OCI-M1 (cell line): Measurements from ENCODE around the gene GPX6.
"Not testable (repeated sequence)": the region's sequence is repeated elsewhere in the genome, so short reads cannot be mapped to it uniquely, and the experiment has no call there.

Experiments used
- DNase-seq: peaks from one replicate; lab custom pipeline; 2025; lab: John Stamatoyannopoulos, UW

The GPX6 gene

DNA sequence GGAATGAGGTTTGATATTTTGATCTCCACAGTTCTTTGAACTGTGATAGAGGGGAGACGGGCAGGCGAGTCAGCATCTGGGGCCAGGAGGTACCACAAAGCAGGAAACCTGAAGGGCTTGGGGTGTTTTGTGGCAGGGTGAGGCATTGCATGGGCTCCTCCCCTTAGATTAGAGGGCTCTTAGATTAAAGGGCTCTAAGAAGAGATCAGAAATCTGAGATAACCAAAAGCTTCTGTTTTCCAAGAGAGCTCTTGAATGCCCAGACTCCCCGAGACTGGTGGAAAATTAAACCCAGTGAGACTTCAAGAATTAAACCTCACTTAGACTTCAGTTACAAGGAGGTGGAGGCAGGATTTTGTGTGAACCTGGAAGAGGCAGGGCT, 7.6 kb upstream of the GPX6 start:
- peak; percentile 59 for DNase-seq

DNA sequence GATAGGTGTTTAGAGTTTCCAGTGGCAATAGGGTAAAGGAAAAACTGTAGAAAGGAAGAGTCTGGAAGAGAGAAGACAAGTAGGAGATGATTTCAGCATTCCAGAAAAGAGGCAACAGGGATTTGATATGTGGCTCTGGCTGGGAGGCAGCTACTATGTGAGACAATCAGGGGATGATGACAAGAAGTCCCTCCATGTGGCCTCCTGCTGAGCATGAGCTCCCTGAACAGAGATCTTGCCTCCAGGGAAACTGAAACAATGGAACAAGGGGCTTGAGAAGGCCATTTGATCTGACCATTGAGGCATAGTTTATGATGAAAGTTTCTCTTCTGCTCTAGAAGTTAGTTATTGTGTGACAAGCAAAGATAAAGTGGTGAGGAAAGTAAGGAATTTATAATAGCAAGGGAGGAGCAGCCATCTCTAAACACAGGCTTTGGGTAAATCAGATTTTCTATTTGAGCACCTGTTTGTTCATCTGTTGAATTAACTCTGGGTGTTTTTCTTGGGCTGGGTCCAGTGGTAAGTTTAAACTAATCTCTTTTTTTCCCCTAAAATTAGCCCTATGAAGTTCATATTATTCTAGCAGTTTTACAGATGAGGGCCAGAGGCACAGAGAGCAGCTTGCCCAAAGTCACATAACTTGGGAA, 7.1 kb upstream of the GPX6 start:
- DNase-seq, result no peak

DNA sequence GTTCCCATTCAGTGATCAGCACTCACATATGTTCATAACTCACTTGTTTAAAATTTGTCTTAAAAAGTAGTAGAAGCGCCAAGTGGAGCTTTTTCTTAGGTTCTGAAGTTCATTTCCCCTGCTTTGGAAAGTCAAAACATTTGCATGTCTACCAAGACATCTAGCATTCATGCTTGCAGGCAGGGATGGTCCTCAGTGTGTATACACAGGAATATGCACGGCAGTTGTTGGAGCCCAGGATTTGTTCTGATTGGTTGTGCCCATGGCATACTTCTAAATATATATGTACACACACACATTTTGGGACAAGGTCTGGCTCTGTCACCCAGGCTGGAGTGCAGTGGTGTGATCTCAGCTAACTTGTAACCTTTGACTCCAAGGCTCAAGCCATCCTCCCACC, 2.4 kb upstream of the GPX6 start:
- DNase-seq, result no peak

DNA sequence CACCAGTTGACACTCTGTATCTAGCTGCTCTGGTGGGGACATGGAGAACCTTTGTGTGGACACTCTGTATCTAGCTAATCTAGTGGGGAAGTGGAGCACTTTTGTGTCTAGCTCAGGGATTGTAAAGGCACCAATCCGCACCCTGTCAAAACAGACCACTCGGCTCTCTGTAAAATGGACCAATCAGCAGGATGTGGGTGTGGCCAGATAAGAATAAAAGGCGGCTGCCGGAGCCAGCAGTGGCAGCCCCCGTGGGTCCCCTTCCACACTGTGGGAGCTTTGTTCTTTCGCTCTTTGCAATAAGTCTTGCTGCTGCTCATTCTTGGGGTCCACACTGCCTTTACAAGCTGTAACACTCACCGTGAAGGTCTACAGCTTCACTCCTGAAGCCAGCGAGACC, 3.2 kb downstream of the GPX6 start:
- not testable (repeated sequence) for DNase-seq

DNA sequence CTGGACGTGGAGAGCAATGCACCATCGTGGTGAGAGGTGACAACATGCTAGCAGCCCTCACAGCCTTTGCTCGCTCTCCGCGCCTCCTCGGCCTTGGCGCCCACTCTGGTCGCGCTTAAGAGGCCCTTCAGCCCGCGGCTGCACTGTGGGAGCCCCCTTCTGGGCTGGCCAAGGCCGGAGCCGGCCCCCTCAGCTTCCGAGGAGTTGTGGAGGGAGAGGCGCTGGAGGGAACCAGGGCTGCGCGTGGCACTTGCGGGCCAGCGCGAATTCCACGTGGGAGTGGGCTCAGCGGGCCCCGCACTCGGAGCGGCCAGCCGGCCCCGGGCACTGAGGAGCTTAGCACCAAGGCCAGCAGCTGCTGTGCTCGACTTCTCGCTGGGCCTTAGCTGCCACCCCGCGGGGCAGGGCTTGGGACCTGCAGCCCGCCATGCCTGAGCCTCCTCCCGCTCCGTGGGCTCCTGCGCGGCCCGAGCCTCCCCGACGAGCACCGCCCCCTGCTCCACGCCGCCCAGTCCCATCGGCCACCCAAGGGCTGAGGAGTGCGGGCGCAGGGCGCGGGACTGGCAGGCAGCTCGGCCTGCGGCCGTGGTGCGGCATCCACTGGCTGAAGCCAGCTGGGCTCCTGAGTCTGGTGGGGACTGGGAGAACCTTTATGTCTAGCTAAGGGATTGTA, 3.8 kb downstream of the GPX6 start:
- DNase-seq, result no peak

DNA sequence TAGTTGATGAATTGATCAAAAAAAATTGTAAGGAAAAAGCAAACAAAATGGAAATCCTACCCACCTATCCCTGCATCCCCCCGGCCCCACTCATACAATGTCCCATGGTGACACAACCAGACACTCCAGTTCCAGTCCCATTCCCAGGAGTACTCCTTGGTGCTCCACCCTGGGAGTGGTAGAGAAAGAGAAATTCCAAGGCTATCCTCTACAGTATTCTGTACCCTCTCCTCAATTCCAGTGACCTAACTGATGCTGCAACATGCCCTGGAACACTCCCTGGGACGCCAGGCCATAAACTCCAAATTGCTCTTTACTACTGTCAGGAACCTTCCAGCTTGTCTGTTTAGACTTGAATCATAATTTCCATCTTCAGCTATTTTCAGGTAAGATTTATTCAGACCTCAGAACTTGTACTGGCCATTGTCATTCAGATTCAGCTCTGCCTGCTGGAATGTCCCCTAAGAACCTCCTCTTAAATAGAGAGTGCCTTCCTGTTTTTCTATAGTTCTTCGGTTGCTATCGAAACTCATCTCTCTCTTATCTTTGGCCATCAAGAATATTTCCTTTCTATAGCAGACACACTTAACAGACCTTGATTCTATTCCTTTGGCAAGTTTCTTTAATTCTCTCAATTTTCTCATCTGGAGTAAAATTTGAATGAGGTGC, 8.7 kb downstream of the GPX6 start:
- DNase-seq, result no peak

DNA sequence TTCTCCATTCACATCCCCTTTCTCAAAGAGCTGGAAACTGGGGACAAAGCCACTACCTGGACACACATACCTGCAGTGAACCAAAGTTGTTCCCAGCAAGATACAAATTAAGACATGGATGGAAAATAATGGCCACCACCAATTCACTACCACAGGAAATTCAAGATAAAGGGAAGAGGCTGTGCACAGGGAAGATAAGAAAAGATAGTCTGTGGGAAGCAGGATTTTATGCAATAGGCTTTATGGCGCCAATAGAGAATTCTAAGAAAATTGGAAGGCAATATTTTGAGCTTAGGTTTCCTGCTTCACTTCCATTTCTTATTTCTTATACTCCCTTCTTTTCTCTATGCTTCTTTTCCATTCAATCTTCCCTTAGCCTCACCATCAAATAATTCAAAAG, 9.9 kb downstream of the GPX6 start:
- peak; percentile 57 for DNase-seq

DNA sequence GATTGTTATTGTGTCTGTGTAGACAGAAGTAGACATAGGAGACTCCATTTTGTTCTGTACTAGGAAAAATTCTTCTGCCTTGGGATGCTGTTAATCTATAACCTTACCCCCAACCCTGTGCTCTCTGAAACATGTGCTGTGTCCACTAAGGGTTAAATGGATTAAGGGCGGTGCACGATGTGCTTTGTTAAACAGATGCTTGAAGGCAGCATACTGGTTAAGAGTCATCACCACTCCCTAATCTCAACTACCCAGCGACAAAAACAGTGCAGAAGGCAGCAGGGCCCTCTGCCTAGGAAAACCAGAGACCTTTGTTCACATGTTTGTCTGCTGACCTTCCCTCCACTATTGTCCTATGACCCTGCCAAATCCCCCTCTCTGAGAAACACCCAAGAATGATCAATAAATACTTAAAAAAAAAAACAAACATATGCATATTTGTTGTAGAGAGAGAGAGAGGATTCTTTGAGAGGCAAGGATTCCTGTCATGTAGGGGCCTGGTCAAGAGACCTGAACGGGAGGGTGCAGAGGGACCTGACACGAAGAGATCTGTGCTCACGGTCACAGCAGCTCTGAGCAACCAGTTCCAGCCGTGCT, 12.8 kb downstream of the GPX6 start:
- not testable (repeated sequence) for DNase-seq

DNA sequence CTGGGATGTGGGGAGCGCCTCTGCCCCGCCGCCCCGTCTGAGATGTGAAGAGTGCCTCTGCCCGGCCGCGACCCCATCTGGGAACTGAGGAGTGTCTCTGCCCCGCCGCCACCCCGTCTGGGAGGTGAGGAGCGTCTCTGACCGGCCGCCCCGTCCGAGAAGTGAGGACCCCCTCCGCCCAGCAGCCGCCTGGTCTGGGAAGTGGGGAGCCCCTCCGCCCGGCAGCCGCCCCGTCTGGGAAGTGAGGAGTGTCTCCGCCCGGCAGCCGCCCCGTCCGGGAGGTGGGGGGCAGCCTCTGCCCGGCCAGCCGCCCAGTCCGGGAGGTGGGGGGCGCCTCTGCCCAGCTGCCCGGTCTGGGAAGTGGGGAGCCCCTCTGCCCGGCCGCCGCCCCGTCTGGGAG, 13.5 kb downstream of the GPX6 start:
- not testable (repeated sequence) for DNase-seq

DNA sequence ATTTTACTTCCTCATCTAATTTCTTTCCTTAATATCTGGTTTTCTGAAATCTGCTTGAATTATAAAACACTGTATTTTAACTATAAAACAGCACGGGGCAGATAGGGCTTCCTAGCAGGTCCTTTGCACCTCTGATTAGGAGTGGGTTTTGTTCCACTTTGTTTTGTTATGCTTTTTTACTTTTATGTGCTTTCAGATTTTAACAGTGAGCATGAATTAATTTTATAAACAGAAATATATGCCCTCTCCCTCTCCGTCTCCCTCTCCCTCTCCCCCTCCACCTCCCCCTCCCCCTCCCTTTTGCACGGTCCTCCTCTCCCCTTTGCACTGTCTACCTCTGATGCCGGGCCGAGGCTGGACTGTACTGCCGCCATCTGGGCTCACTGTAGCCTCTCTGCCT, 14.3 kb downstream of the GPX6 start:
- no peak for DNase-seq

DNA sequence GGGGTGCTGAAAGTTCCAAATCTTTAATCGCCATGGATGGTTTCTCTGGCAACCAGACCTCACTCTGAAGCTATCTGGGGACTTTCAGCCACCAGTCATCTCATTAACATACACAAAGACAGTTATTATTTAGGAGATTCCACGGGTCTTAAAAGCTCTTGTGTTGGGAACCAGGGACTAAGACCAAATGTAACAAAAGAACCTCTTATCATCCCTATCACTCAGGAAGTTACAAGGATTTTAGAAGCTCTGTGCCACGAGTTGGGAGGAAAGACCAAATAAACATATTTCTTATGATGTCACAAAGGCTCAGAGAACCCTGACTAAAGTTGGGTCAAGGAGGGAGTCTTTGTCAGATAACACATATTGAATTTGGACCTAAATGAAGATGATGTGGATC, 17.7 kb downstream of the GPX6 start:
- no peak for DNase-seq

DNA sequence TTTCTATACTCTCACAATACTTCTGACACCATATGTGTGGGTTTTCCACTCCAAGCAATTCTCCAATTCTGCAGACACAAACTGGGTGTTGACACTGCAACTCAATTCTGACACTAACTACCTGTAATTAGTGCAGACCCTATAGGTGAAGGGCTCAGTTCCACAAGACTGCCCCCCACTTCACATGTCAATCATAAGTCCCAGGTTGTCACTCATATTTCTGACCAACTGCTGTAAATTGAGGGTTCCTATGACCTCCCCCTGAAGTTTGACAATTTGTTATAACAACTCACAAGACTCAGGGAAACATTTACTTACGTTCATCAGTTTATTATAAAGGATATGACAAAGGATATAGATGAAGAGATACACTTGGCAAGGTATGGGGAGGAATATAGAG, 18.3 kb downstream of the GPX6 start:
- DNase-seq, result no peak

DNA sequence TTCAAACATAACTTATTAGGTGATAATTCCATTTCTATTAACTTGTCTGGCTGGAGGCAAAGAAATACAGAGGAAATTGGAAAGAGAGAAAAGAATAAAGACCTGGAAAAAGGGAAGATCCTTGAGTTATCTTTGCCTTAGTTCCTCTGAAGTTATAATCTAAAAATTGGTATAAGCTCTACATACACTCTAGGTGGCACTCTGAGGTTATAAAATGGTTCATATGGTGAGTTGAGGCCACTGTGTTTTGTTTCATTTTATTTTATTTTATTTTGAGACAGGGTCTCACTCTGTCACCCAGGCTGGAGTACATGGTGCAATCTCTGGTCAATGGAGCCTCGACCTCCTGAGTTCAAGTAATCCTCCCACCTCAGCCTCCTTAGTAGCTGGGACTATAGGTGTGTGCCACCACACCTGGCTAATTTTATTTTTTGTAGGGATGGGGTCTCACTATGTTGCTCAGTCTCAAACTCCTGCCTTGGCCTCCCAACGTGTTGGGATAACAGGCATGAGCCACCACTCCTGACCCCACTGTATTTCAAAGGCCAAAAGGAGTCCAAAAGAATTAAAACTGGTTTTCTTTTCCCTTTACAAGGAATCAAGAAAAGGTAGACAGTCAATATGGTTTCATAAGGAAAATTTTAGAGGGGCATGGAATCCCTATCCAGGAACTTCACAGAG, 19.4 kb downstream of the GPX6 start:
- DNase-seq, result peak; percentile 82

DNA sequence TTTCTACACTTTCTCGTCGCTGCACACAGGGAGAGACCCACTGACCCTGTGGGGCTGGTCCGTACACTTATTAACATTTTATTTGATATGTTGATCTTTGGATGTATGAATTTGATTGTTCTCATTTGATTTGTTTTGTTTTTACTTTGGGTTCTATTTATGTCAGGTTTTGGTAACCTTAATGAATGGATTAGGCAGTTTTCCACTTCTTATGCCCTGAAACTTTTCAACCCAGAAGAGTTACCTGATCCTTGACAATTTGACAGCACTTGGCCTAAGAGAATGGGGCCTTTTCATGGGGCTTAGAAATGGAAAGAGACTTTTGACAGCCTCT, 23.6 kb downstream of the GPX6 start:
- DNase-seq, result no peak

DNA sequence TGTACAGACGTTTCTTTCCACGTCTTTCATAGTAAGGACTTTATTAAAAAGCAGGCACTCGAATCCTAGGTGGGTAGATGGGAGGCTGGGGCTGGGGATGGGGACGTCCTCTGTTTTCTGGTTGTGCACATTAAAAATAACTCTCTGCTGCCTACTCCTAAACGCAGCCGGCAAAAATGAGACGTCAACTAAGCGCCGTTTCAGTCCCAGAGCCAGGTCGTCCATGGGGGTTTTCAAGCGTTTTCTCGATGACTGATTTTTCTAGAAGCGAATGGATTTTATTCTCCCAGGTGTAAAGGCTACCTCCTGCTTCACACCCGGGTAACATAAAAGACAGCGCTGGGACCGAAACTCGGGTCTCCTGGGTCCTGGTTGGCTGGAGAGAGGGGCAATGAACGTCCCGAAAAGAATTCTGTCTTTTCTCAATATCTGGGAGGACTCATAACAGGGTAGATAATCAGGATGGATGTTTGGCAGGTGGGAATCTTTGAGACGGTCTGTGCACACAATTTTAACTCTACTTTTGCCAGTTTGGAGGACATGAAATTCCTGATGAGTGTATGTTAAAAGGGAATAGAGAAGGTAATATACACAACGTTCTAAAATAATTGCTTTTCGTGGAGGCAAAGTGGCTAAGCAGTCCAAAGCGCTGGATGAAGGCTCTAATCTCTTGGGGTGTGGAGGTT, 25.2 kb downstream of the GPX6 start:
- no peak for DNase-seq

DNA sequence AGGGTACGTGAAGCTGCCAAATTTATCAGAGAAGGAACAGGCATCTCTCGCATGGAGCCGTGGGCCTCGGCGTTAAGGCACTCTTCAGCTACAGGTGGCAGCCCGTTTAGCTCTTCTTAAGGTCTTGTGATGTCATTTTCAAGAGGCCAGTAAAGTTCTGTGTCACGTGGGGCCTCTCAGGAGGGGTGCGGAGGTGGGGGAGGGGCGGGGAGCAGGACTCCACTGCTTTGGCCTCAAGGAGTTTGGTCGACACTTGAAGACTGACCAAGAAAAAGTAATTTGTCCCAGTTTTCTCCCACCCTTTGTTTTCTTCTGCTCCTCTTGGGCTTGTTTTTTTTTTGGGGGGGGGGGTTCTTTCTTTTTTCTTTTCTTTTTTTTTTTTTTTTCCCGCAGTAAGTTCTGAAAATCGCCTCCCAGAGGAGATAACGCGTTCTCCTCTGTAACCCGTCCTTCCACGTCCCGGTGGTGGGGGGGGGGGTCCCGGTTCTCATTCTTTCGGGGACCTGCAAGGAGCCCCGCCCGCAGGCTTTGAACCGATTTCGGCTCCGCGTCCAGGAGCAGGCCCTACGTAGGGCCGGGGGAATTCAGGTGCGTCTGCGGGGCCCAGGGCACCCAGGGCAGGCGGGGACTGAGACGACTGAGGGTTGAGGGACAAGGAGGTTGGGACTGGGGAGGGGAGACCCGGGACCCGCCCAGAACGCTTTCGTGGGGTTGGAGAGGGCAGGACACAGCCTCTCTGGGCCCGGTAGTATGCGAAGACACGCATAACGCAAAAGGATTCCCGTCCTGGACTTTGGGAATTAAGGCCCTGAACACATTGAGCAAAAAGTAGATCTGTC, 26.0 kb downstream of the GPX6 start:
- peak; percentile 96 for DNase-seq

DNA sequence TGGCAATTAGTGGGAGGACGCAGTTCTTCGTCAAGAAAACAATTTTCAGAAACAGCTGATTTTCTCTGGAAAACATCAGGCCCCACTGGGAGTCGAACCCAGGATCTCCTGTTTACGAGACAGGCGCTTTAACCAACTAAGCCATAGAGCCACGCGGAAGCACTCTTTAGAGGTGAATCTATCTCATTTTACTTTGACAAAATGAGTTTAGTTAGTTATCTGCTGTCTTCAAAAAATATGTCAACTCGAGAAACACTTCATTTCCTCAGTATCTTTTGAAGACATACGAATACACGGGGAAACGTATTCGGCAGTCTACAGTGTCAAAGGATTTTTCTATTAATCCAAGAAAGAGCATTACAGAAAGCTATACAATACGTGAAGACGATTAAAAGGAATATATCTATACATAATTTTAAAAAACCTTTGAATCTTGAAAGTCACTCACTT, 26.7 kb downstream of the GPX6 start:
- DNase-seq, result peak; percentile 95

DNA sequence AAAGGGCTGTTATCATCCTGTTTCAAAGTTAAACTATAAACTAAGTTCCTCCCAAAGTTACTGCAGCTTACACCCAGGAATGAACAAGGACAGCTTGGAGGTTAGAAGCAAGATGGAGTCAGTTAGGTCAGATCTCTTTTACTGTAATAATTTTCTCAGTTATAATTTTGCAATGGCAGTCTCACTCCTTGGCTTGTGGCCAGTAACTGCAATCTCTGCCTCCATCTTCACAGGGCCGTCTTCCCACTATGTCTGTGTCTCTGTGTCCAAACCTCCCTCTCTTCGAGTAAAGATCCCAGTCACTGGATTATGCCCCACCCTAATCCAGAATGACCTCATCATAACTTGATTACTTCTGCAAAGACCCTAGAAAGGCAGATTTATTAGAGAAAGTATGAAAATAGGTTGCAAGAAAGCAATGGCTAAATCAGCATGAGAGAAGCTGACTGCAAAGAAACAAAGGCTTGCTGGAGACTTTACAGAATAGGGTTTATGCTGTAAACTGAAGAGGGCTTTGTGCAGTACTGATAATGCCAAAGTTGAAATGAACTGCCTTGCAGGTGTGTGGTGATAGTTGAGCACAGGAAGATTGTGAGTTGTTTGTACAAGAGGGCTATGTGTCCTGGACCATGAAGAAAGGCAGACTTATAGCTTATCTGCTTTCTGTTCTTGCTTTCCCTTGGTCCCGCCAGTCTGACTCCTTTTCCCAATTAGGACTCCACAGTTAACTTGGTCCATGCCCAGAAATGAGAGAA, 28.4 kb downstream of the GPX6 start:
- no peak for DNase-seq

DNA sequence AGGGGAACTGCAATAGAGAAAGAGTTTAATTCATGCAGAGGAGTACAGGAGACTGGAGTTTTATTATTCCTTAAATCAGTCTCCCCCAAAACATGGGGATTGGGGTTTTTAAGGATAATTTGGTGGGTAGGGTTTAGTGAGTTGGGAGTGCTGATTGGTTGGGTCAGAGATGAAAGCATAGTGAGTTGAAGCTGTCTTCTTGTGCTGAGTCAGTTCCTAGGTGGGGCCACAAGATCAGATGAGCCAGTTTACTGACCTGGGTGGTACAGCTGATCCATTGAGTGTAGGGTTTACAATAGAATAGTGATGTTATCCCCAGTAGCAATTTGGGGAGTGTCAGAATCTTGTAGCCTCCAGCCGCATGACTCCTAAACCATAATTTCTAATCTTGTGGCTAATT, 29.1 kb downstream of the GPX6 start:
- no peak for DNase-seq

DNA sequence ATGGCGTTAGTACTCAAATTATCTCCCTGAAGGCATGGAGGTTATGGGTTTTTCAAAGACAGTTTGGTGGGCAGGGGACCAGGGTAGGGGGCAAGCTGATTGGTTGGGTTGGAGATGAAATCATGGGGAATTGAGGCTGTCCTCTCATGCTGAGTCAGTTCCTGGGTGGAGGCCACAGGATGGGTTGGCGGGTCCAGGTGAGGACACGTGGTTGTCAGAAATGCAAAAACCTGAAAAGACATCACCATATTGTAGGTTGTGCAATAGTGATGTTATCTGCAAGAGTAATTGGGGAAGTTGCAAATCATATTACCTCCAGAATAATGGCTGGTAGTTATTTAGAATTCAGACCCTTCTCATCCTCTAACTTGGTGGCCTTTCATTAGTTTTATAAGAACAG, 30.1 kb downstream of the GPX6 start:
- no peak for DNase-seq
